Duodenal mucosa (tissue), 2 donors: Measurements from ENCODE around the gene PRKAR1B.

Experiments
- H3K27ac ChIP-seq: one replicate; pipeline ENCODE4 v1.7.0; 2013; ENCODE audit warnings: low read depth, low read length
- H3K27me3 ChIP-seq, 2 donors: one replicate each; pipeline ENCODE4 v1.7.0; 2013; ENCODE audit warnings: low read length in 2 of 2, control low read depth in 1 of 2; ENCODE audit not compliant: insufficient read depth in 2 of 2, control insufficient read depth in 1 of 2
- H3K36me3 ChIP-seq, 2 donors: one replicate each; pipeline ENCODE4 v1.7.0; 2013; ENCODE audit warnings: low read length in 2 of 2, control low read depth in 1 of 2; ENCODE audit not compliant: insufficient read depth in 2 of 2, control insufficient read depth in 1 of 2
- H3K4me1 ChIP-seq, 2 donors: one replicate each; pipeline ENCODE4 v1.7.0; 2013; ENCODE audit warnings: low read length in 2 of 2, control low read depth in 1 of 2; ENCODE audit not compliant: insufficient read depth in 2 of 2, control insufficient read depth in 1 of 2
- H3K4me3 ChIP-seq, 2 donors: one replicate each; pipeline ENCODE4 v1.7.0; 2013; ENCODE audit warnings: low read length in 2 of 2, low read depth in 1 of 2
- H3K9ac ChIP-seq, 2 donors: one replicate each; pipeline ENCODE4 v1.7.0; 2013; ENCODE audit warnings: low read length in 2 of 2, low read depth in 1 of 2
- H3K9me3 ChIP-seq, 2 donors: one replicate each; pipeline ENCODE4 v1.7.0; 2013; ENCODE audit warnings: low read length in 2 of 2, control low read depth in 1 of 2; ENCODE audit not compliant: control insufficient read depth in 1 of 2

Gene PRKAR1B

DNA sequence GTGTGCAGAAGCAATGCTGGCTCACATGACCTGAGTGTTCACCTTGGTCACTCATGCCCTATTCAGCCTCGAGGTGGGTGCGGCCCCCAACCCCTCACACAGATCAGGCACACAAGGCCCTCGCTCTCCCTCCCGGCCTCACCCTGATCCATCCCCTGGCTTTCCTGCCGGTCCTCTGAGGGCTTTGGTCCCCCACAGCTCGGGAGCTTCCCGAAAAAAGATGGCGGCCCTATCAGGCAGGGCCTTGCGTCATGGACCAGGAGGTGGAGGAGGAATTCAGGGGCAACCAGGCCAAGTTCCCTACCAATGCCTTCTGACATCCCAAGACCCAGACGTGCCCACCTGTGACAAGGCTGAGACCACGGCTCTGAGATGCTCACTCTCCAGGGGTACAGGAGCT, 44.3 kb downstream of the PRKAR1B start:
- Histone ChIP-seq H3K4me3 (no peak overlapping the region), H3K9me3 (peaks cover 0 to 4% of the 10 kb centered on the region in 2 donors), H3K27ac (no peak overlapping the region), H3K9ac (no peak overlapping the region), H3K27me3 (no peaks in the 10 kb centered on the region), H3K36me3 (peaks cover 0 to 18% of the 10 kb centered on the region in 2 donors), H3K4me1 (no peaks in the 10 kb centered on the region)

GRCh38 chr7:681551-682307, 45.4 kb downstream of the PRKAR1B start:
- Histone ChIP-seq H3K4me1 (no peaks in the 10 kb centered on the region), H3K4me3 (no peak overlapping the region), H3K9me3 (peaks cover 0 to 4% of the 10 kb centered on the region in 2 donors), H3K27ac (no peak overlapping the region), H3K36me3 (peaks cover 0 to 22% of the 10 kb centered on the region in 2 donors), H3K9ac (no peak overlapping the region), H3K27me3 (no peaks in the 10 kb centered on the region)

GRCh38 chr7:680411-681127, 46.5 kb downstream of the PRKAR1B start:
- H3K9me3 ChIP-seq = peaks cover 0 to 3% of the 10 kb centered on the region in 2 donors

GRCh38 chr7:676972-677385, 50.1 kb downstream of the PRKAR1B start:
- Histone ChIP-seq H3K9me3 (no peaks in the 10 kb centered on the region), H3K4me1 (no peaks in the 10 kb centered on the region), H3K36me3 (peaks cover 0 to 19% of the 10 kb centered on the region in 2 donors), H3K9ac (no peak overlapping the region), H3K27me3 (no peaks in the 10 kb centered on the region), H3K4me3 (no peak overlapping the region), H3K27ac (no peak overlapping the region)

More at GRCh38 chr7:680411-681127, 46.5 kb downstream of the PRKAR1B start:
- peaks cover 0 to 22% of the 10 kb centered on the region in 2 donors for H3K36me3 ChIP-seq
- H3K27me3 ChIP-seq = no peaks in the 10 kb centered on the region
- no peak overlapping the region for H3K9ac ChIP-seq
- H3K4me3 ChIP-seq = no peak overlapping the region
- H3K4me1 ChIP-seq = no peaks in the 10 kb centered on the region
- H3K27ac ChIP-seq = no peak overlapping the region

GRCh38 chr7:676246-676971, 50.7 kb downstream of the PRKAR1B start:
- Histone ChIP-seq H3K27me3 (no peaks in the 10 kb centered on the region), H3K9ac (no peak overlapping the region), H3K4me1 (no peaks in the 10 kb centered on the region), H3K9me3 (no peaks in the 10 kb centered on the region), H3K4me3 (no peak overlapping the region), H3K36me3 (peaks cover 0 to 19% of the 10 kb centered on the region in 2 donors), H3K27ac (no peak overlapping the region)

DNA sequence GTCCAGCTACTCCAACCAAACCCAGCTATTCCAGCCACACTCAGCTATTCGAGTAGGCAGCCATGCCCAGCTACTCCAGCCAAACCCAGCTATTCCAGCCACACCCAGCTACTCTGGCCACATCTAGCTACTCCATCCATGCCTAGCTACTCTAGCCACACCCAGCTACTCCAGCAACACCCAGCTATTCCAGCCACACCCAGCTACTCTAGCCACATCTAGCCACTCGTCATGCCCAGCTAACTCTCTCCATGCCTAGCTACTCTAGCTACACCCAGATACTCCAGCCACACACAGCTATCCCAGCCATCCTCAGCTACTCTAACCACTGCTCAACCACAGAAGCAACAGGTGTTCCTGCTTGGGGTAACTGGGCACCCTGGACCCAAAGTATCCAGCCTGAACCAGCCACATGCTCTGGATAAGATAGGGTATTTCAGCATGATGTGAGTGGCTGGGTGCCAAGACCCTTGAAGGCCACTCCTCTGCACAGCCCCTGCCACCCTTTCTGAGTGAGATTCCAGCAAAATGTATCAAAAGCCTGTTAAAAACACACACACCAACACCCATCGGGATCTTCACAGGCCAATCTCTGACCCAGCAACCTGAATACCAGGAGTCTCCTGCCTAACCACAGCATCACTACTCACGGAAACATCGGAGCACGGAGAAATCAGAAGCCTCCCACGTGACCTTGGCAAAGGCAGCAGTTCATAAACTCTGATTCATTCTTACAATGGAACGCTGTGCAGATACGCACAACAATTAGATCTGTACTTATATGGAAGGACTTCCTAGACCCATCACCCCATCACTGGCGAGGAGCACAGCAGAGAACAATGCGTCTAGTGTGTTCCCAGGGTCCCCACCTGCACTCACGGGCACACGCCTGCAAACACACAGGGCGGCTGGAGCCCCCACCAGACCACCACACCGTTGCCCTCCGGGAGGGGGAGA, 52.3 kb downstream of the PRKAR1B start:
- Histone ChIP-seq H3K4me3 (no peak overlapping the region), H3K4me1 (no peaks in the 10 kb centered on the region), H3K27me3 (no peaks in the 10 kb centered on the region), H3K27ac (no peak overlapping the region), H3K9ac (no peak overlapping the region), H3K36me3 (peaks cover 0 to 11% of the 10 kb centered on the region in 2 donors), H3K9me3 (no peaks in the 10 kb centered on the region)

DNA sequence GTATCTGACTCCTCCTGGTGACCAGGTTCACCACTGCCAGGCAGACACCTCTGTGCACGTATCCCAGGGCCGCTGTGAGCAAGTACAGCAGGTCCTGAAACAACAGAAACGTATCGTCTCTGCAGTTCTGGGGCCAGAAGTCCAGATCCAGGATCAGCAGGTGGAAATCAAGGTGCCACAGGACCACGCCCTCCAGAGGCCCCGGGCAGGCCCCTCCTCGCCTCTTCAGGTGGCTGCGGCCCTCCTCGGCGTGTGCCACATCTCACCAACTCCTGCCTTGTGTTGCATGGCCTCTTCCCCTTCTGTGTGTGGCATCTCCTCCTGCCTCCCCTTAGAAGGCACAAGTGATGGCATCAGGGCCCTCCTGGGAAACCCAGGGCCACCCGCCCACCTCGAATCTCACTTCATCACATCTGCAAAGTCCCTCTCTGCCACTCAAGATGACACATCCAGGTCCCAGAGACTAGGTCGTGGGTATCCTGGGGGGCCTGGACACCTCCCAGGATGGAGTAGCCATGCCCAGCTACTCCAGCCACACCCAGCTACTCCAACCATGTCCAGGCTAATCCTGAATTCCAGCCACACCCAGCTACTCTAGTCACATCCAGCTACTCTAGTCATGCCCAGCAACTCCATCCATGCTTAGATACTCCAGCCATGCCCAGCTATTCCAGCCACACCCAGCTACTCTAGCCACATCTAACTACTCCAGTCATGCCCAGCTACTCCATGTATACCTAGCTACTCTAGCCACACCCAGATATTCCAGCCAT, 53.2 kb downstream of the PRKAR1B start:
- Histone ChIP-seq H3K4me3 (no peak overlapping the region), H3K9me3 (no peaks in the 10 kb centered on the region), H3K36me3 (peaks cover 0 to 4% of the 10 kb centered on the region in 2 donors), H3K27ac (no peak overlapping the region), H3K27me3 (no peaks in the 10 kb centered on the region), H3K9ac (no peak overlapping the region), H3K4me1 (no peaks in the 10 kb centered on the region)

GRCh38 chr7:672891-673290, 54.2 kb downstream of the PRKAR1B start:
- Histone ChIP-seq H3K9ac (no peak overlapping the region), H3K4me3 (no peak overlapping the region), H3K4me1 (no peaks in the 10 kb centered on the region), H3K36me3 (peaks cover 0 to 4% of the 10 kb centered on the region in 2 donors), H3K27me3 (no peaks in the 10 kb centered on the region), H3K27ac (no peak overlapping the region), H3K9me3 (no peaks in the 10 kb centered on the region)
